NK-92 (cell line): Measurements from ENCODE around the gene MEGF8.
A peak's percentile ranks its signal among the peaks of the same experiment; 100 is the strongest.

Experiments used
- DNase-seq: peaks from one replicate; lab custom pipeline; 2025; ENCODE audit not compliant: unreplicated experiment; lab: John Stamatoyannopoulos, UW

The MEGF8 gene

DNA sequence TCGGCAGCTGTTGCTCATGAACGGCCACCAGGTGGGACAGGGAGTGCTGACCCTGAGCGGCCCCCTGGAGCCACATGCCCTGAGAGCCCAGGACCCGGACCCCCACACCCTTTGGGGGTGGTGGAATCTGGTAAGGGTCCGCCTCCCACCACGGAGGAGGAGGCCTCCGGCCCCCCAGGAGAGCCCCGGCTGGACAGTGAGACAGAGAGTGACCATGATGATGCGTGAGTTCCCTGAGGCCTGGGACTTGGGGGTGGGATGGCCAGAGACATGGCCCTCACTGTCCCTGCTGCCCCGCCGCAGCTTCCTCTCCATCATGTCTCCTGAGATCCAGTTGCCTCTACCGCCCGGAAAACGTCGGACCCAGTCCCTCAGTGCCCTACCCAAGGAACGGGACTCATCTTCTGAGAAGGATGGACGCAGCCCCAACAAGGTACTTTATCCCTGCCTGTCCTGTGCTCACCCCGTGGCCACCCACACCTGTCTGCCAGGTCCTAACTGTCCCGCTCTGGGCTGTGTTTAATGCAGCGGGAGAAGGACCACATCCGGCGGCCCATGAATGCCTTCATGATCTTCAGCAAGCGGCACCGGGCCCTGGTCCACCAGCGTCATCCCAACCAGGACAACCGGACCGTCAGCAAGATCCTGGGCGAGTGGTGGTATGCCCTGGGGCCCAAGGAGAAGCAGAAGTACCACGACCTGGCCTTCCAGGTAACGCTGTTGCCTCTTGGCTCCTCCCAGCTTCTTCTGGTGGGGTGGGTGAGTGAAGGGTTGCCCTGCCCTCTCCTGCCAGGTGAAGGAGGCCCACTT is 38.2 kb upstream of the MEGF8 start:
- no peak for DNase-seq

DNA sequence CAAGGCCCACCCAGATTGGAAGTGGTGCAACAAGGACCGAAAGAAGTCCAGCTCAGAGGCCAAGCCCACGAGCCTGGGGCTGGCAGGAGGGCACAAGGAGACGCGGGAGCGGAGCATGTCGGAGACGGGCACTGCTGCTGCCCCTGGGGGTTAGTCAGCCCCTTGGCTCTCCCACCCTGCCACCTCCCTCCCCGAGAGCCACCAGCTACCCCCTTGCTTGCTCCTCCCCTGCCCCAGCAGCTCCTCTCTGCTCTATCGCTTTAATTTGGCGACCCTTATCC is 37.7 kb upstream of the MEGF8 start:
- no peak for DNase-seq

DNA sequence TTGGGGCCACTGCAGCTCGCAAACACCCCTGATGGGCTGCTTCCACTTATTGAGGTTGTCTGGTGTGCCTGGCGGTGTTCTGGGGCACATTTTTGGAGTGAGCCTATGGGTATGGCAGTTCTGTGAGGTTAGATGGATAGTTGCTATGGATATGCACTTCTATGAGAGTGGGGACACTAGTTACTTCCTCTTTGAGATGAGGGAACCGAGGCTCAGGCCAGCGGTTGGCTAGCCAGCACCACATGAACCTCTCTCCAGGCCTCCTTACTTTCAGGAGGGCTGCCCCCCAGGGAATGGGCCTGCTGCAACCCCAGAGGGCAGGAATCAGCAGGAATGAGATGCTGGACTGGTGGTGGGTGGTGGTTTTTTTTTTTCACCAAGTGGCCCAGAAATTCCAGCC is 37.0 kb upstream of the MEGF8 start:
- DNase-seq: no peak

DNA sequence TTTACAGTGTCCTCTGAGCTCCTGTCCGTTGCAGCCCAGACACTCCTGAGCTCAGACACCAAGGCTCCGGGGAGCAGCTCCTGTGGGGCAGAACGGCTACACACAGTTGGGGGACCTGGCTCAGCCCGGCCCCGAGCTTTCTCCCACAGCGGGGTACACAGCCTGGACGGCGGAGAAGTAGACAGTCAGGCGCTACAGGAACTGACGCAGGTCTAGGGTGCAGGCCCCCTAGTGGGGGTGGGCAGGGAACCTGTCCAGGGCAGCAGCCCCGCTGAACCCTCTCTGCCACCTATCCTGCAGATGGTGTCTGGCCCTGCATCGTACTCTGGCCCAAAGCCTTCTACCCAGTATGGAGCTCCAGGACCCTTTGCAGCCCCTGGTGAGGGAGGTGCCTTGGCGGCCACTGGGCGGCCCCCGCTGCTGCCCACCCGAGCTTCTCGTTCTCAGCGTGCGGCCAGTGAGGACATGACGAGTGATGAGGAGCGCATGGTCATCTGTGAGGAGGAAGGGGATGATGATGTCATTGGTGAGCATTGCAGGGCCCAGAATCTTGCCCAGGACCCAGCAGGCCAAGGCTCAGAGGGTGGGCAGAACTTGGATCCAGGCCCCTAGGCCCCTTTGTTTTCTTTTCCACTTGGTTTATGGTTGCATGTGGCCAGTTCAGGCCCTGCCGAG is 36.4 kb upstream of the MEGF8 start:
- DNase-seq: no peak

DNA sequence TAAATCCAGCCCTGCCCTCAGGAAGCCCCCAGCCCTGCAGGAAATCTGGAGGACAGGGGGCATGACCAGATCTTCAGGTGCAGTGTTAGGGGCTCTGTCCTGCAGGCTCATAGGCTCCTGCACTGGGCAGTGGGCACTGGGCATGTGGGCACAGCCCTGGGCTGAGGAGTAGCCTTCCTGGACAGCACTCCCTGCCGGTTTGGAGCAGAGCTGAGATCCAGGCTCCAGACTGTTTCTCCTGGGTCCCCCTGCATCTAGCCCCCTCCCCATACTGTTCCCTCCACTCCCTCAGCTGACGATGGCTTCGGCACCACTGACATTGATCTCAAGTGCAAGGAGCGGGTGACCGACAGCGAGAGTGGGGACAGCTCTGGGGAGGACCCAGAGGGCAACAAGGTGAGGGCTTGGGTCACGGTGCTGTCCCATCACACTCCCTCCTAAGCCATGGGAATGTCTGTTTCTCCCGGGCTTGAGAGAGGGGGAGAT is 35.8 kb upstream of the MEGF8 start:
- no peak for DNase-seq

DNA sequence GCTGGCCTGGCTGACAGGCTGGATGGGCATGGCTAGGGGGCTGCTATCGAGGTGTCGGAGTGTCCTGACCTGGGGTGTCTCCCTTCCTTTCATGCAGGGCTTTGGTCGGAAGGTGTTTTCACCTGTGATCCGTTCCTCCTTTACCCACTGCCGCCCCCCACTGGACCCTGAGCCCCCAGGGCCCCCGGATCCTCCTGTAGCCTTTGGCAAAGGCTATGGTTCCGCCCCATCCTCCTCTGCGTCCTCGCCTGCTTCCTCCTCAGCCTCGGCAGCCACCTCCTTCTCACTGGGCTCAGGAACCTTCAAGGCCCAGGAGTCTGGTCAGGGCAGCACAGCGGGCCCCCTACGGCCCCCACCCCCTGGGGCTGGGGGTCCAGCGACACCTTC is 35.3 kb upstream of the MEGF8 start:
- DNase-seq: no peak

DNA sequence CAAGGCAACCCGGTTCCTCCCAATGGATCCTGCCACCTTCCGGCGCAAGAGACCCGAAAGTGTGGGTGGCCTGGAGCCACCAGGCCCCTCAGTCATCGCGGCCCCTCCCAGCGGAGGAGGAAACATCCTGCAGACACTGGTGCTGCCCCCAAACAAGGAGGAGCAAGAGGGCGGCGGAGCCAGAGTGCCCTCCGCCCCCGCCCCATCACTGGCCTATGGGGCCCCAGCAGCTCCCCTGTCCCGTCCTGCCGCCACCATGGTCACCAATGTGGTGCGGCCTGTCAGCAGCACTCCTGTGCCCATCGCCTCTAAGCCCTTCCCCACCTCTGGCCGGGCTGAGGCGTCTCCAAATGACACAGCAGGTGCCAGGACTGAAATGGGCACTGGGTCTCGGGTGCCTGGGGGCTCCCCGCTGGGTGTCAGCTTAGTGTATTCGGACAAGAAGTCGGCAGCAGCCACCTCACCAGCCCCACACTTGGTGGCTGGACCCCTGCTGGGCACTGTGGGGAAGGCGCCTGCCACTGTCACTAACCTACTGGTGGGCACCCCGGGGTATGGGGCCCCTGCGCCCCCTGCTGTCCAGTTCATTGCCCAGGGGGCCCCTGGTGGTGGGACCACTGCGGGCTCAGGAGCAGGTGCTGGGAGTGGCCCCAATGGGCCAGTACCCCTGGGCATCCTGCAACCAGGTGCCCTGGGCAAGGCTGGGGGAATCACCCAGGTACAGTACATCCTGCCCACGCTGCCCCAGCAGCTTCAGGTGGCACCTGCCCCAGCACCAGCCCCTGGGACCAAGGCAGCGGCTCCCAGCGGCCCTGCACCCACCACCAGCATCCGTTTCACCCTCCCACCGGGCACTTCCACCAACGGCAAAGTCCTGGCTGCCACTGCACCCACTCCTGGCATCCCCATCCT is 34.7 kb upstream of the MEGF8 start:
- no peak for DNase-seq

DNA sequence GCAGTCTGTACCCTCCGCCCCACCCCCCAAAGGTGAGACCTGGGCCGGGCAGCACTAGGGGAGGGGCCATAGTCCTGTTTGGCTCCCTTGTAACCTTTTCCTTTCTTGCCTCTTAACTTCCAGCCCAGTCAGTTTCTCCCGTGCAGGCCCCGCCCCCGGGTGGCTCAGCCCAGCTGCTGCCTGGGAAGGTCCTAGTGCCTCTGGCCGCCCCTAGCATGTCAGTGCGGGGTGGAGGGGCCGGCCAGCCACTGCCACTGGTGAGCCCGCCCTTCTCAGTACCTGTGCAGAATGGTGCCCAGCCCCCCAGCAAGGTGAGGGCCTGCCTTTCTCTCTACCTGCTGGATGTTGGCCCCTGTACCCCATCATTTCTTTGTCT is 34.0 kb upstream of the MEGF8 start:
- no peak for DNase-seq

DNA sequence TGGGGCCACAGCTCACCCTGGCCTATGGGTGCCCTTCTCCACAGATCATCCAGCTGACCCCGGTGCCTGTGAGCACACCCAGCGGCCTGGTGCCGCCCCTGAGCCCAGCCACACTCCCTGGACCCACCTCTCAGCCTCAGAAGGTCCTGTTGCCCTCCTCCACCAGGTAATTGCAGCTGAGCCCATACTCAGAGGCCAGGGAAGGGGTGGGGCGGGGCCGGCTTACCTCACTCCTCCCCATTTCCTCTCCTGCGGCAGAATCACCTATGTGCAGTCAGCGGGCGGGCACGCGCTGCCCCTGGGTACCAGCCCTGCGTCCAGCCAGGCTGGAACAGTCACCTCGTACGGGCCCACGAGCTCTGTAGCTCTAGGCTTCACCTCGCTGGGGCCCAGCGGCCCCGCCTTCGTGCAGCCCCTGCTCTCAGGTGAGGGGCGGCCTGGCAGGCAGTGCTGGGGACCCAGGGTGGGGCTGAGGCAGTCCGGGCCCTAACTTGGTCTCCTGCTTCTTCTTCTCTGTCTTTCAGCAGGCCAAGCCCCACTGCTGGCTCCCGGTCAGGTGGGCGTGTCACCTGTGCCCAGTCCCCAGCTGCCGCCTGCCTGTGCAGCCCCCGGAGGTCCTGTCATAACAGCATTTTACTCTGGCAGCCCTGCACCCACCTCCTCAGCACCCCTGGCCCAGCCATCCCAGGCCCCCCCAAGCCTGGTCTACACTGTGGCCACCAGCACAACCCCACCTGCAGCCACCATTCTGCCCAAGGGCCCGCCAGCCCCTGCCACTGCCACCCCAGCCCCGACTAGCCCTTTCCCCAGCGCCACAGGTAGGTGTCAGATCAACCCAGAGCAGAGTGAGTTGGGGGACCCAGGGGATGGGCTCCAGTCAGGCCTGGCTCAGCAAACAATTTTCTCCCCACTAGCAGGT is 33.1 kb upstream of the MEGF8 start:
- no peak for DNase-seq

DNA sequence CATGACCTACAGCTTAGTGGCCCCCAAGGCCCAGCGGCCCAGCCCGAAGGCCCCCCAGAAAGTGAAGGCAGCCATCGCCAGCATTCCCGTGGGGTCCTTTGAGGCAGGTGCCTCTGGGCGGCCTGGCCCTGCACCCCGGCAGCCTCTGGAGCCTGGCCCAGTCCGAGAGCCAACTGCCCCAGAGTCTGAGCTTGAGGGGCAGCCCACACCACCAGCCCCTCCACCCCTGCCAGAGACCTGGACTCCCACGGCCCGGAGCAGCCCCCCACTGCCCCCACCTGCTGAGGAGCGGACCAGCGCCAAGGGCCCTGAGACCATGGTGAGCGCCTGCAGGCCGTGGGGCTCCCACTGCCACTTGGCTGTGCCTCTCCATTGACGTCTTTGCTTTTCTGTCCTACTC is 32.5 kb upstream of the MEGF8 start:
- no peak for DNase-seq

DNA sequence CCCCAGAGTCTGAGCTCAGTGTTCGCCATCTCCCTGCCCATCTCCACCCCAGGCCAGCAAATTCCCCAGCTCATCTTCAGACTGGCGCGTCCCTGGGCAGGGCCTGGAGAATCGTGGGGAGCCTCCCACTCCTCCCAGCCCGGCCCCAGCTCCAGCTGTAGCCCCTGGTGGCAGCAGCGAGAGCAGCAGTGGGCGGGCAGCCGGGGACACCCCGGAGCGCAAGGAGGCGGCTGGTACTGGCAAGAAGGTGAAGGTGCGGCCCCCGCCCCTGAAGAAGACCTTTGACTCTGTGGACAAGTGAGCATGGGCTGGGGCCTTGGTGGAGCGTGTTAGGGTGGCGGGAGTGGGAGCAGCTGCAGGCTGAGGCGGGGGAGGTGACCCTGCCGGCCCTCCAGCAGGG is 31.9 kb upstream of the MEGF8 start:
- no peak for DNase-seq

DNA sequence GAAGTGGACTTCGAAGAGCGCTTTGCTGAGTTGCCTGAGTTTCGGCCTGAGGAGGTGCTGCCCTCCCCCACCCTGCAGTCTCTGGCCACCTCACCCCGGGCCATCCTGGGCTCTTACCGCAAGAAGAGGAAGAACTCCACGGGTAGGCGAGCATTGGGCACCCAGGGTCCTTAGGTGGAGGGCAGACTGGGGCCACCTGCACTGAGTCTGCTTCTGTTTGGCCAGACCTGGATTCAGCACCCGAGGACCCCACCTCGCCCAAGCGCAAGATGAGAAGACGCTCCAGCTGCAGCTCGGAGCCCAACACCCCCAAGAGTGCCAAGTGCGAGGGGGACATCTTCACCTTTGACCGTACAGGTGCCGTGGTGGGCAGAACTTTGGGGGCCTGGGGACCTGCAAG is 31.5 kb upstream of the MEGF8 start:
- DNase-seq: no peak

DNA sequence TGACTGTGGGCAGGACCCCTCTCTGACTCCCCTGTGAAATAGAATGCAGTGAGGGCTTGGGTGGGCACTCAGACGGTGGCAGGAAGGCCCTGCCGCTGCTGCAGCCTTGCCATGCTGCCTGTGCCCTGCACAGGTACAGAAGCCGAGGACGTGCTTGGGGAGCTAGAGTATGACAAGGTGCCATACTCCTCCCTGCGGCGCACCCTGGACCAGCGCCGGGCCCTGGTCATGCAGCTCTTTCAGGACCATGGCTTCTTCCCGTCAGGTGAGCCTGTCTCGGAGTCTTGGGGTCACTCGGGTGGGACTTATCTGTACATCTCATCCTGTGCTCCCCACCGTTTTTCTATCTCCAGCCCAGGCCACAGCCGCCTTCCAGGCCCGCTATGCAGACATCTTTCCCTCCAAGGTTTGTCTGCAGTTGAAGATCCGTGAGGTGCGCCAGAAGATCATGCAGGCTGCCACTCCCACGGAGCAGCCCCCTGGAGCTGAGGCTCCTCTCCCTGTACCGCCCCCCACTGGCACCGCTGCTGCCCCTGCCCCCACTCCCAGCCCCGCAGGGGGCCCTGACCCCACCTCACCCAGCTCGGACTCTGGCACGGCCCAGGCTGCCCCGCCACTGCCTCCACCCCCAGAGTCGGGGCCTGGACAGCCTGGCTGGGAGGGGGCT is 30.8 kb upstream of the MEGF8 start:
- no peak for DNase-seq

DNA sequence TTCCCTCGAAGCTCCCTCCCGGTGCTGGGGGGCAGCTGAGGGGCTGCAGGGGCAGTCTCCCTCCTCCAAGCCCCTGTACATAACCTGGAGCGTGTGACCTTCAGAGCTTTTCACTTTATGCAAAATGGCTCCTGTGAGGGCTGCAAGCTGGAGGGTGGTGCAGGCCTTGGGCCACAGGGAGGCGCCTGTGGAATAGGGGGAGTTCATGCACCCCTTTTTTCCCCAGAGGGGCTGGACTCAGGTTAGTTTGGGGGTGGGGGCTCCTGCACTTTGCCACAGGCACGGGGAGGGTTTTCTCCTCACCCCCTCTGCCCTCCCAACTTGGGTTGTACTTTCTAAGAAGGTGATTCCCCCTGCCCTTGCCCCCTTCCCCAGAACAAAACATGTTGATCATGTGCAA is 30.1 kb upstream of the MEGF8 start:
- no peak for DNase-seq

DNA sequence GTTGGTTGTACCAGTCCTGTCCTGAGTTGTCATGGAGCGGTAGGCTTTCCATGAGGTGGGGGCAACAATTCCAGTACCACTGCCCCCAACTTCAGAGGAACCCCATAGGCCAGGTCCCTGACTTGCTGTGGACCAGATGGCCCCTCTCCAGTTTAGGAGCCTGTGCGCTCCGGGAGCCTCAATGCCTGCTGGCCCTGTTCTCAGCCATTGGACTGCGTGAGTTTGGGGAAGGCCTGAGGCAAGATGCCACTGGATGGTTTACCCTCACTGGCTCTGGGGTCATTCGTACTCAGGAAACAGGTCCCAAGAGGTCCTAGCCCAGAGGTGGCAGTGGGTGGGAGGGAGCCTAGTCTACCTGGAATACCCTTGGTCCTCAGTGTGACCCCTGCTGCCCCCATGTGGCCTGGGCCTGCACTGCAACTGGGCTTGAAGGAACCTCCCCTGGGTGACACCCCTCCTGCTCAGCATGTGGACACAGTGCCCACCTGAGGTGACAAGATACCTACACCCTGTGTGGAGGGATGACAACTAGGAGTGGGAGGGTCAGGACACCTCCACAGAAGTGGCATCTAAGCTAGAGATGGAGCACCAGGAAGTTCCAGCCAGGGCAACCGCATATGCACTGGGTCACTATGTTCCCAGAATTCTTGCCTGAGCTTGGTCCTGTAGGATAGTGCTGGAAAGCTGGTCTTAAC is 29.5 kb upstream of the MEGF8 start:
- peak; percentile 39 for DNase-seq

DNA sequence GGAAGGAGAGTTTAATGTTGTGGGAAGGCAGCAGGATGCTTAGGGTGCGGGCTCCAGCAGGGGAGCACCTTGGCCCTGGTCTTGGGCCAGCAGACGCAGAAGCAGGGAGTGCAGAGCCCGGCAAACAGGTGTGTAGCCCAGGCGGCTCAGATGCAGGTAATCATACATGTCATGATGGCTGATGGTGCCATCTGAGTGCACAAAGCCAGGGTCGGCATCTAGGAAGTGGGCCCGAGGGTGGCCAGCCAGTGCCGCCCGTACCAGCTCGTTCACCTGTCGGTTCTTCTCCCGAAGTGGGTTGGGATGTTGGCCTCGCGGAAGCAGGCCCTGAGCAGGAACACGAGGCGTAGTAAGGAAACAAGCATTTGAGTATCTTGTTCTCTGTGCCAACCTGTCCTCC is 28.4 kb upstream of the MEGF8 start:
- no peak for DNase-seq

DNA sequence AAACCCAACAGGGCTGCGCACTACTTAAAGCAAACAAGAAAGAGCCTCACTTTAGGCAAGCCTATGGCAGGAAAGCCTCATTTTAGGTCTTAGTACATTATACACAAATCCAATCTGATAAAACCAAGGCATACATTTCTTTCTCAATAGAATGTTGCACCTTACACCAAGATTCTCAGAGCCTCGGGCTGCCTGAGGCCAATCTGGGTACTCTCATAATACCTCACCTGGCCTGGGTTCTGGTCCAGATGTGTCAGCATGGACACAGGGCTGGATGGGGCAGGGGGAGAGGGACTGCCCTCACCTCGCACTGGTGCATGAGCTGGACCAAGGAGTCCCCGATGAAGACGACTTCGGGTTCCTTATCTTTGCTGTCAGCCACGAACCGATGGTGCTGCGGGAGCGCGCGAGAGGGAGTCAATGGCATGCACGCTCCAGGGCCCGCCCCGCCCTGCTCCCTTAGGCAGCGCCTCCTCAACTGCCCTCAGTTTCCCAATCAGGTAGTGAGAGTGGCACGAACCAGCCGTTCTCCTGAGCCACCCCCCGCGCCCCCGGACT is 23.7 kb upstream of the MEGF8 start, which contains the start of gene PRR19:
PRR19 (plus strand) TSS at position 487 of the 558 bp plus-strand sequence. CDS start 7,453 bp downstream, outside the sequence.
- no peak for DNase-seq

DNA sequence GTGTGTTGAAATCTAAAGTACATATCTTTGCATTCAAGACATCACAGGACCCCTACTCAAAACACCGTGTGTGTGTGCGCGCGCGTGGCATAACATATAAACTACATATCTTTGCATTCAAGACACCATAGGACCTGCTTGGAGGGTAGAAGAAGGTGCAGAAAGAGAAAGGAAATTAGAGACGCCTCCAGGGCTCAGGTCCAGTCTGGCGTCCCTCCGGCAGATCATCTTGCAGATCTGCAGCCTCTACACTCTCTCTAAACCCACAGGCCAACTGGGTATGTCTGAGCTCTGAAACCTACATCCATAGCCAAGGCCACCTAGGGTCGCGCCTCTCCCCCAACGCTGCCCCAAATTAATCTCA is 22.4 kb upstream of the MEGF8 start:
- DNase-seq: no peak

DNA sequence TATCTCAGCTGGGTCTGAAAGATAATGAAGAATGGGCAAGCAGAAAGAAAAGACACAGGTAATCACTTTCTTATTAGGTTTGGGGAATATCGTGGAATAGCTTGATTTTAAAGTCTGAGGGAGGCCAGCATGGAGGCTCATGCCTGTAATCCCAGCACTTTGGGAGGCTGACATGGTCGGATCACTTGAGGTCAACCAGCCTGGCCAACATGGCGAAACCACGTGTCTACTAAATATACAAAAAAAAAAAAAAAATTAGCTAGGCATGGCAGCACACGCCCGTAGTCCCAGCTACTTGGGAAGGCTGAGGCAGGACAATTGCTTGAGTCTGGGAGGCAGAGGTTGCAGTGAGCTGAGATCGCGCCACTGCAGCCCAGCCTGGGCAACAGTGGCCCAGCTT is 21.6 kb upstream of the MEGF8 start:
- no peak for DNase-seq
